CD1c-positive myeloid dendritic cell (primary cell): ENCODE data around the gene TTC5.
"Not testable (repeated sequence)": the region's sequence is repeated elsewhere in the genome, so short reads cannot be mapped to it uniquely, and the experiment has no call there.

ENCODE experiments used
- DNase-seq: peaks from one replicate; pipeline ENCODE4 v3.0.0-alpha.2; 2016; ENCODE audit errors: extremely low spot score

TTC5 gene

DNA sequence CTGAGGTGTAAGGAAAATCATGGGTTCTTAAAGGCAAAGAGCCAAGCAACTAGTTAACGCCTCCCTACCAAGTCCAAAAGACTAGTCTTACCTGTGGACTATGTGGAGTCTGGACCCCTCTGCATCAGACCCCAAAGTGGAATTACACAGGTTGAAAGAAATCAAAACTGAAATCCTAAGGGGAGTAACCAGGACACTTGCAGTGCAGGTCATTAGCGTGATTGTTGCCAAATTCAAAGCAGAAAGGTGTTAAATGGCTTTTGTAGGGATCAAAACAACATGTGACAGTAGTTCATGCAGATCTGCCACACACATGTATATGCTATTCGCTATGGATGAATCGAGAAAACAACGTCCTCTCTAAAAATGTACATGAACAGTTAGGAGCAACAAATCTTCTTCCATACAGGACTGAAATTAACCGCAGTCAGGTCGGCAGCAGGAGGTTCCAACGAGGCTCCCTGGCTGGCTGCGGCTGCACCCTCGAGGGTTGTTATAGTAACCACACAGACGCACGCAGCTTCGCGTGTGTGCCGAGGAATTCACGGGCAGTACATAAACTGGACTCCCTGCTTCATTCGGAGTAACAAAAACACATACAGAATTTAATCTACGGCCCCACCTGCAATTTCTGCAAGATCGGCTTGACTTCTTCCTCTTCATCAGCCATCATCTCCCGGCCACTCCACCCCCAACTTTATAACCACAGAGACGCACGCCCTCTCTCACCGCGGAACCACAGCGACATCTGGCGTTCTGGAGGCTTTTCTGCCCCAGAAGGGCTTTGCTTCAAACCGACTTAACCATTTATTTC is at the start of gene TTC5:
Gene TTC5, minus strand, starts transcription at position 687 of the 814 bp plus-strand sequence. Its CDS starts 14 bp downstream, at position 673.
- peak; percentile 94 for DNase-seq

DNA sequence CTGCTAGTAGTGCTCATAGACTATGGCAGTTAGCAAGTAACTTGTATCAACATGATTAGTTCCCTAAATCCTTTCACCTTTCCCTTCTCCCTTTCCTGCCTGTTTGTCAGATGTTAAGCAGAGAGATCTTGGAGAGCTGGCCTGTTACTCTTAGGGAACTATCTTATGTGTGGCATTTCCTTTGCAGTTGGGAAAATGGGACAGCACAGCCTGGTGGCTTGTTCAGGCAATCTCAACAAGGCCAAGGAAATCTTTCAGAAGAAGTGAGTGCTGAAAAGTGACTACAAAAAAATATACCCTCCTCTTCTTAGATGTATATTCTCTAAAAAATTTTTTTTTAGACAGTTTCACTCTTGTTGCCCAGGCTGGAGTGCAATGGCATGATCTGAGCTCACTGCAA is 45.1 kb upstream of the TTC5 start:
- no peak for DNase-seq

GRCh38 chr14:20350282-20350681 is 44.5 kb upstream of the TTC5 start:
- no peak for DNase-seq

DNA sequence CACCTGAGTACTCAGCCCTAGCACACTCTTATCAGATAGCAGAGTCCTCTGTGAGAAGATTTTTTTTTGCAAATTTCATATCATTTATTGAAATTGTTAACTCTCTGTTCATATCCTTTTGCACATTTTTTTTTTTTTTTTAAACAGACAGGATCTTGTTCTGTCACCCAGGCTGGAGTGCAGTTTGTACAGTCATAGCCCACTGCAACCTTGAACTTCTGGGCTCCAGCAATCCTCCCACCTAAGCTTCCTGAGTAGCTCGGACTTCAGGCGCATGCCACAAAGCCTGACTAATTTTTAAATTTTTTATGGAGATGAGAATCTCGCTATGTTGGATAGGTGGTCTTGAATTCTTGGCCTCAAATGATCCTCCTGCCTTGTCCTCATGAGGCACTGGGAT is 42.0 kb upstream of the TTC5 start:
- DNase-seq: no peak

- no peak for DNase-seq
Observed at GRCh38 chr14:20346713-20347112, 41.0 kb upstream of the TTC5 start.

- no peak for DNase-seq
Observed at GRCh38 chr14:20345366-20345765, 39.6 kb upstream of the TTC5 start.

DNA sequence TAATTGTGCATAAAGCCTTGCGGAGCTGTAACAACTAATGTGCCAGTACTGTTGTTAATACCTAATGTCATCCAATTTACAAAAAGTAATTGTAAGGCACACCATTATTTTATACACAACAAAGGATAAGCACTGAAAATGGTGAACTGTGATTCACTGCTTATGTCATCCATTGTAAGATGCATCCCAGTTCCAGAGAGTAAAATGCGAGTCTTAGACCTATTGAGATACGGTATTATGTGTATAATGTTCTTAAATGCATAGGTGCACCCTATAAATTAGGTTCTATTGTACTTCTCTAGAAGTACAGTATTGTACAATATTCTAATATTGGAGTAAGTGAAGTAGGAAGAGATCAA is 38.1 kb upstream of the TTC5 start:
- DNase-seq: no peak

- DNase-seq: peak; percentile 99
Observed at GRCh38 chr14:20343092-20343861, 37.5 kb upstream of the TTC5 start, which contains the start of gene PARP2. TSS of gene PARP2 (plus strand) at chr14:20343635. CDS start at chr14:20343642, 7 bp downstream.

DNA sequence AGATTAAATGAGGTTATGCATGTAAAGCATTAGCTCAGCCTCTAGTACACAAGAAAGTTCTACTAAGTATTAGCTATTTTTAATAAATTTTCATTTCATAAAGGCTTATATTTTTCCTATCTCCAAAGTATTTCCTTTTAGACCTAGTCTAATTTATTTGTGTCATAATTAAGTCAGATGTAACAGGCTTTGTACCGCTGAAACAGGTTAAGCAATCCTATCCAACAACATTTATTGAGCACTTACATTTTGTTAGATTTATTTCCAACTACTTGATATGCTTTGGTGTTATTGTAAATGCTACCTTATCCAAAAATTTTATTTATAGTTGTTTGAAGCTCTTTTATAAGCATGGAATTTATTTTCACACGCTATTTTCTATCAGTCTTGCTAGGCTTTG is 35.9 kb upstream of the TTC5 start:
- no peak for DNase-seq

GRCh38 chr14:20341032-20341431 is 35.3 kb upstream of the TTC5 start:
- not testable (repeated sequence) for DNase-seq

DNA sequence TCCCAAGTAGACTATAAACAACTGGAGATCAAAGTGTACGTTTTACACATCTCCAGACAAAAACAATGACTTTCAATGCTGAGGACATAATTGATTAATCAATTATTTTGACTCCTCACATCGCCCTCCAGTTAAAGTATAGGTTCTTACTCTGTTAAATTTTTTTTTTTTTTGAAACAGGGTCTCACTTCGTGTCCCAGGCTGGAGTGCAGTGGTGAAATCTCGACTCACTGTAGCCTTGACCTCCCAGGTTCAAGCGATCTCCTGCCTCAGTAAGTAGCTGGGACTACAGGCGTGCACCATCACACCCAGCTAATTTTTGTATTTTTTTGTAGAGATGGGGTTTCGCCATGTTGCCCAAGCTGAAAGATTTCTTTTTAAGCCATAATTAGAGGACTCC is 28.3 kb upstream of the TTC5 start:
- DNase-seq: no peak

GRCh38 chr14:20333494-20333841 is 27.7 kb upstream of the TTC5 start:
- no peak for DNase-seq

DNA sequence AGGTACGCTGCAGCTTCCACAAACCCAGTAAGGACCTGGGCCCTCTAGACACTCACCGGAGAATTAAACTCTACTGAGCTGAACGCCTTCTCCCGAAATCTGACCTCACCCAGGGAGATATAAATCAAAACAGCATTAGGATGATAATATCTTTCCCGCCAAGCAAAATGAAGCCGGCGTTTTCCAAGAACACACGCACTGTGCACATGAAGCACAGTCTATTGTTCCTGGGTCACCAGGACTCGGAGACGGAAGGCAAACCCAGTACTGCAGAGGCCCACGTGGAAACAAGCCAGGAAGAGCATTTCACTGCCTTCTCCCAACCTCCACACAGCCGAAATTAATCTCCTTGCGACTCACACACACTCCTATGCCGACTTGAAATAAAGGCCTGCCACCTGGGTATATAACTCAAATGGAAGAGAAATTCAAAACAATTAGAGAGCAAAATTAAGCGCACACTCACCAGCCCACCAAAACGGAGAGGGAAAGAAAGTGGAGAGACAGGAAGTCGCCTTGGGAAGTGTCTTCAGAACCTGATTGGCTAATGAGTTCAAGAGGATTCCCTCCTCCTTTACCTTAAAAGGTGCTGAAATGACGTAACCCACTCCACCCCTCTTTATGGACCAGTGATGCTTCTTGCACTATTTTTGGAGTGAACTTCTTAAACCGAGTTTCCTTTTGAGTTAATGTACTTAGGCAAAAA is 27.2 kb upstream of the TTC5 start, which contains the start of gene CCNB1IP1:
Gene CCNB1IP1, minus strand, starts transcription at position 492 of the 706 bp plus-strand sequence. CDS start 16,756 bp downstream, outside the sequence.
- DNase-seq: peak; percentile 78

DNA sequence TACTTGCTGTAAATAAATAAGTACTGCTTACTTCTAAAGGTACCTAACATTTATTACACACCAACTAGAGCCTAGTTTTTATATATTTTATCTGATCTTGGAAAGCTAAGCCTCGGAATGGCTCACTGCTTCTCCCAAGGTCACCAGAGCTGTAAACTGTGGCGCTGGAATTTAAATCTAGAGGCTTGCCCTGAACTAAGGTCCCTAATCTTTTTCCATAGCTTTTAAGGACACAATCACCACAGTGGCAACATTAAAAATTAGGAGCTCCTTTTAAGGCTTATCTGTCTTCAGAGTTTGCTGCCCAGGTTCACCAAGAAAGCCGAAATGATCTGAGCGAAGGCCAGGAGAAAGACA is 26.7 kb upstream of the TTC5 start:
- no peak for DNase-seq

- DNase-seq: no peak
Observed at GRCh38 chr14:20331053-20331613, 25.4 kb upstream of the TTC5 start.

DNA sequence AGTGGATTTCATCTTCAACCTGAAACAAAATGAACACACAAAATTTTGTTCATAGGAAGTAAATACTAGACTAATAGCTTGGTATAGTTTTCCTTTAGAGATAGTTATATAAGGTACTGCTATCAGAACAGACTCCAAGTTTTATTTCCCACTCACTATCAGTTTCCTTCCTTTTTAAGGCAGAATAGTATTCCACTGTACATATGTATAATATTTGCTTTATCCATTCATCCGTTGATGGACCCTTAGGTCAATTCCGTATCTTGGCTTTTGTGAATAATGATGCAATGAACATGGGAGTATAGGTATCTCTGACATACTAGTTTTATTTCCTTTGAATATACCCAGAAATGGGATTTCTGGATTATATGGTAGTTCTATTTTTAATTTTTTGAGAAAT is 23.6 kb upstream of the TTC5 start:
- DNase-seq: no peak

GRCh38 chr14:20328705-20329104 is 23.0 kb upstream of the TTC5 start:
- DNase-seq: no peak

DNA sequence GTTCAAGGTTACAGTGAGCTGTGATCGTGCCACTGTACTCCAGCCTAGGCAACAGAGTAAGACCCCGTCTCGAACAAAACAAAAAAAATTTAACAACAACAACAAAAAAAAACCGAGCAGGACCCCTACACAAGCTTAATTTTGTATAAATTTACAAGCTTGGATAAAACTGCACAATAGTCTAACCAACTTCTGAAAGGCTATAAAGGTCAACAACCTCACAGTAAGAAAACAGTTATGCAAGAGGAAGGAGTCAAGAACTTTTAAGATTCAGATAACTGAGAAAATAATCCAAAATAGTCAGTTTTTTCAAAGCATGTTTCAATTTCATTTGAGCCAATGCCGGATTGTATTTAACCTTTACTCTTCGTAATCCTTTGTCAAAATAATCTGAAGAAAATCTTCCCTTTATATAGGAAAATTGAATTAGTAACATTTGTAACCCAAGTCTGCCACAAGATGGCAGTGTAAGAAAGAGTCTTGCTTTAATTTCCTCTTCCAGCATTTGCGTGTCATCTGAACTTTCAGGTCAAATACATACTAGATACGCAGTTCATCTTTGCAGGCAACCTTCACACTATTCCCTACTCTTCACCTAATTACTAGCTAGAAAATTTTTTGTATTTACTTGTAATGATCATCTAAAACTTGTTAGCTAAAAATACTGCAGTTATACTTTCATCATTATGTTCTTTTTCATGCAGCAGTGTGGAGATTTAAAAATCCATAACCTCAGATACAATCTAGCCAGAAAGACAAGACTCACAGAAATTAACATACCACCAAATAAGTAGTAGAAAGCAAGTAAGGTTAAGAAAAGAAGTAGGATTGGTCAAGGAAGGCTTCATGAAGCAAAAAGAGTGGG is 21.5 kb upstream of the TTC5 start:
- peak; percentile 84 for DNase-seq

DNA sequence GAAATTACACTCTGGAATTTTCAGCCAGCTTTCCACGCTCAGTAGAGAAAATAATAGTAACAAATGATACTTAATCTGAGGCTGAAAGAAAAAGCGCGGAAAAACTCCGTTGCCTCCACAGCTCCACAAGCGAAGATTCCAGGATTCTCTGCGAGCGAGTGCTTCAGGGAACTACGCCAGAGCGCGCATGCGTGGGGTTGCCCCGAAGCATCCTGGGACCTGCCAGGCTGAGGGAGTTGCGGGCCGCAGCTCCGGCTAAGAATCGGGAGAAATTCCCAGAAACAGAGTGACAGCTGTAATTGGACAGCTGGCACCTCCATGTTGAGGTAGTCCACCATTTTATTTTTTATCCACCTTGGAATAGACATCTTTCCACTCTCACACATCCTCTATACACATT is 12.0 kb upstream of the TTC5 start:
- DNase-seq: no peak

- DNase-seq: no peak
Observed at GRCh38 chr14:20314026-20314425, 8.3 kb upstream of the TTC5 start.

DNA sequence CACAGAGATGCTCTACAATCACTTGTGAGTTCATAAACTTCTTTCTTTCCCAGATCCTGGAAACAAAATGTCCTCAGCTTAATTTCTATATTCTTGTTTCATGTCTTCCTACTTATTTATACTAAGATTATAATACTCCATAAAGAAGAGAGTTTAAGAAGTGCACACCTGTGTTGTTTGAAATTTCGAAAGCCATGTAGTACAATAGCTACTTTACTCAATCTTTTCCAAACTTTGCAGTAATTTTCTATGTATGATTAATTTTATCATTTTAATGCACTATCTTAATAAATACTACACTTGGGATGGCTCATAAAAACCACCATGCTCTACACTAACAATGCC is 300 bp upstream of the TTC5 start:
- DNase-seq: no peak
